Central memory CD4-positive, alpha-beta T cell (primary cell): Measurements from ENCODE around the gene HOXC13.

Experiments used
- DNase-seq: peaks from one replicate; pipeline ENCODE4 v3.0.0; 2022

Gene HOXC13

DNA sequence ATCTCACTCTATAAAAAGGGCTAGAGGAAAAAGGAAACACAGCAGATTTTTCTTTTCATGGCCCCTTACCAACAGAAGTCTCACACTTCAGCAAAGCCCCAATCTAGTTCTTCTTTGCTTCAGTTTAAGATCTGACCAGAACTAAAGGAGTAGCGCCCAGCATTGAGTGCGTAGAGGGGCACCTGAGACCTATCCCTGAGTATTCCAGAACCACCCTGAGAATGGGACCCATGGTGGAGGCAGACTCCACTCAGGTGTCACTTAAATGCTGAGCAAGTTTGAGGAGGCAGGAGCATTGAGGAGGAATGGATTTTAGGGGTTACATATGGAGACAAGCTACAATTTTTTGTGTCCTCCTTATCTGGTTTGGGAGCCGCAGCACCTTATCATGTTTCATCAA, 32.5 kb downstream of the HOXC13 start:
- DNase-seq: no peak

DNA sequence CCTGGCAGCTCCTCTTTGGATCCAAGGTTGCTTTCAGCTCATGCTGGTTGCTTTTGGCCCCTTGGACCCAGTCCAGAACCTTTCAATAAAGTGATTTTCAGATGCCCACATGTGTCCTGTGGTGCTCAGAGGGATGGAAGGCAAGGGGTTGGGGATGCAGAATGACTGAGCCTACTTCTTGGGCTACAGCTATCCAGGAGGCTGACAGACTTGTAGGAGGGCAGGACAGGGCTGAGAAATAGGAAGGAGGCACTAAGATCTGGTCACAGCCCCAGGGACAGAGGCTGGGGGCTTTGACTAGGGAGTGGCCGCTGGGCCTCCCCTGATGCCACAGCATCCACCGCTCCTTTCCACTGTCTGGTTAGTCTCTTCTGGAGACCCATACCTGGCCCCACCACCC, 33.1 kb downstream of the HOXC13 start:
- no peak for DNase-seq

DNA sequence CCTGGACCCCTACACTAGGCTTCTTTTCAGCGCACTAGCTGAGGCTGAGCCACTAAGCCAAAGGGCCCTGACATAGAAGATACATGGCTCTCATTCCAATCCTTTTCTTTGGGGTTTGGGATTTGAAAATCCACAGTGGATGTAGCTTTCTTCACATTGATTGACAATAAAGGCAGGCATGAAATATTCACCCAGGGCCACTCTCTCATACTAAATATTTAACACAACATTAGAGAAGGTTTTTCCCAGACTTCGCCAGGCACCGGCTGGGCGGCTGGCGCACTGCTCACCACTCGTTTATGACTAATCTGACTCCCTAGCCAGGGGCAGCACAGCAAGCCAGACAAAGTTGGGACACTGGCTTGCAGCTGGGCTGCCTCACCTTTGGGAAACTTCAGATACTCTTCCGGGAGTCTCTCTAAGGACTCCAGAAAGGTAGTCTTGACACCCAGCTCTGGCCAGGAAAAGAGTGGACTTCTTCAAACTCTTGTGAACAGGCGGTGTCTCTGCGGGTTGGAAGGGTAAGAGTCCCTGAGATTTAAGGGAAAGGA, 33.6 kb downstream of the HOXC13 start:
- no peak for DNase-seq

DNA sequence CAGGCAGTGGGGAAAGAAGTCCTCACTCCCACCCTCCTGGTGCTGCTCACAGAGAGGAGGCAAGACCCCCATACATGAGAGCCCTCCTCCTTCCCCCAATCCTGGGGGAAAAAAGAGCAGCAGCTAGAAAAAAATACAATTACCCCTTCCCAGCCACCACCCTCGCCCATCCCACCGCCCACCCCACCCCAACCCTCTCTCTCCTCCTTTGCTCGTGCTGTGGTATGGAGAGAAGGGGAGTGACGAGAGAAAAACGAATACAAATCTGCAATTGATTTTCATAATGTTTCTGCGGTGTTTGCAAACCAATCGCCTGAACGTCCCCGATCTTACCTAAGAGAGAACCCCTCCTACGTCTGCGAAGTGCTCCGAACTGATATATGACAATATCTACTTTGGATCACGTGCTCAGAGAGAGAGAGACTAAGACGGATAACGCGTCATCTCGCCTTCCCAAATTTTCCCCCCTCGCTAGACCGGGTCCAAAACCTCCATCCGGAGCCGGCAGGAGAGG, 34.1 kb downstream of the HOXC13 start, which contains the start of gene HOXC11:
HOXC11 (plus strand) TSS at position 405 of the 514 bp plus-strand sequence. CDS start 116 bp downstream, outside the sequence.
- DNase-seq: no peak

DNA sequence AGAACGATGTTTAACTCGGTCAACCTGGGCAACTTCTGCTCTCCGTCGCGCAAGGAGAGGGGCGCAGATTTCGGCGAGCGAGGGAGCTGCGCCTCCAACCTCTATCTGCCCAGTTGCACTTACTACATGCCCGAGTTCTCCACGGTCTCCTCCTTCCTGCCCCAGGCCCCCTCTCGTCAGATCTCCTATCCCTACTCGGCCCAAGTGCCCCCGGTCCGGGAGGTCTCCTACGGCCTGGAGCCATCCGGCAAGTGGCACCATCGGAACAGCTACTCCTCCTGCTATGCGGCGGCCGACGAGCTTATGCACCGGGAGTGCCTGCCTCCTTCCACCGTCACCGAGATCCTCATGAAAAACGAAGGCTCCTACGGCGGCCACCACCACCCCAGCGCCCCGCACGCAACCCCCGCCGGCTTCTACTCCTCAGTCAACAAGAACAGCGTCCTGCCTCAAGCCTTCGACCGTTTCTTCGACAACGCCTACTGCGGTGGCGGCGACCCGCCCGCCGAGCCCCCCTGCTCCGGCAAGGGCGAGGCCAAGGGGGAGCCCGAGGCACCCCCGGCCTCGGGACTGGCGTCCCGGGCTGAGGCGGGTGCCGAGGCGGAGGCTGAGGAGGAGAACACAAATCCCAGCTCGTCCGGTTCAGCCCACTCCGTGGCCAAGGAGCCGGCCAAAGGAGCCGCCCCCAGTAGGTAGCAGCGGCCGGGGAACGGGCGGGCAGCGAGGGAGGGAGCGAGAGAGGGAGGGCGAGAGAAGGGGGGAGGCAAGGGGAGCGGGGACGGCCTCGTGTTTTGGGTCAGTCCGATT, 34.8 kb downstream of the HOXC13 start:
- no peak for DNase-seq

DNA sequence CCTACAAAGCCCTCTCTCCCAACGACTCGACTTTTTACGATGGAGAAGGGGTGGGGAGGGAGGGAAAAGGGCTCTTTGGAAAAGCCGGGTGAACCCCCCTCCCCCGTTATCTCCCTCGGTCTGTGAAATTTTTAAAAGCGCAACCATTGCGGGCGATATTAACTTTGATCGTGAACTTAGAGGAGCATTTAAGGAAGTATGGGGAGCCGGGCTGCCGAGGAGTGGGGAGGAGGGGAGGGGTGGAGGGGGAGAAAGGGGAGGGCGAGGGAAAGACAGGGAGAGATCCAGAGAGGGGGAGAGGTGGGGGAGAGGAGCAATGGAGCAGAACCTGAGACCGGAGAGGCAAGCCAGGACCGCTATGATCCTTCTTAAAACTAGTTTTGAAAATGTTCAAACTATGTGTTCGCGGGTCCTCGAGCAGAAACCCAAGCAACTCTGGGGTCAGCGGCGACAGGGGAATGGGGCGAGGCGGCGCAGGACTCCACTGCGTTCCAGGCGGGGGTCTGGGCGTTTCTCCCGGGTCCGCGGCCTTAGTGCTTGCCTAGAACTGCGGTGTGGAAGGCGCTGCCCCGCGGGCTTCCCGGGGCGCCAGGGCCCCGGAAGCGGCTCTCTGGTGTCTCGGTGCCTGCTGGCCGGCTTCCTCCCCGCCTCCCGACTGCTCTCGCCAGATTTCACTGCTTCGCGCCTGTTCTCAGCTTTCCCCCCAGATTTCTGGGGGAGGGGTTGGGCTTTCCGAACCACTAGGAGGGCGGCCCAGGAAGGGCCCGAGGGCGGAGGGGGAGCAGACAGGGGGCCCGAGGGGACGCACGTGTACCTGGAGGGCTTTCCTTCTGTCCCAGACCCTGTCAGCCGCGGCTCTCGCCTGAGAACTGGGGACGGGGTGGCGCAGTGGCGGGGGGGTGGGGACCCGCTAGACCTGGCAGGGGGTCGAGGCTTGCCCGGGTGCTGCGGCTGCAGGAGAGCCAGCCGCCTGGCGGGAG, 35.7 kb downstream of the HOXC13 start, which contains the start of gene HOTAIR:
HOTAIR (minus strand) TSS at position 871 of the 980 bp plus-strand sequence.
- no peak for DNase-seq

DNA sequence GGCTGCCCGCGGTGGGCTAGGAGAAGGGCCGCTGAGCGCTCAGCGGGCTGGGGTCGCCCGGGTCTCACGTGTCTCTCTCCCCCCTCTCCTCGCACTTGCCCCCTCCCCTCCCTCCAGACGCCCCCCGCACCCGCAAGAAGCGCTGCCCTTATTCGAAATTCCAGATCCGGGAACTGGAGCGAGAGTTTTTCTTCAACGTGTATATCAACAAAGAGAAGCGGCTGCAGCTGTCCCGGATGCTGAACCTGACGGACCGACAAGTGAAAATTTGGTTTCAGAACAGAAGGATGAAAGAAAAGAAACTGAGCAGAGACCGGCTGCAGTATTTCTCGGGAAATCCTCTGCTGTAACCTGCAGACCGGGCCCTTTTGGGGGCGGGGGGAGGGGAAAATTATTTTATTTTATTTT, 36.4 kb downstream of the HOXC13 start:
- DNase-seq: no peak

DNA sequence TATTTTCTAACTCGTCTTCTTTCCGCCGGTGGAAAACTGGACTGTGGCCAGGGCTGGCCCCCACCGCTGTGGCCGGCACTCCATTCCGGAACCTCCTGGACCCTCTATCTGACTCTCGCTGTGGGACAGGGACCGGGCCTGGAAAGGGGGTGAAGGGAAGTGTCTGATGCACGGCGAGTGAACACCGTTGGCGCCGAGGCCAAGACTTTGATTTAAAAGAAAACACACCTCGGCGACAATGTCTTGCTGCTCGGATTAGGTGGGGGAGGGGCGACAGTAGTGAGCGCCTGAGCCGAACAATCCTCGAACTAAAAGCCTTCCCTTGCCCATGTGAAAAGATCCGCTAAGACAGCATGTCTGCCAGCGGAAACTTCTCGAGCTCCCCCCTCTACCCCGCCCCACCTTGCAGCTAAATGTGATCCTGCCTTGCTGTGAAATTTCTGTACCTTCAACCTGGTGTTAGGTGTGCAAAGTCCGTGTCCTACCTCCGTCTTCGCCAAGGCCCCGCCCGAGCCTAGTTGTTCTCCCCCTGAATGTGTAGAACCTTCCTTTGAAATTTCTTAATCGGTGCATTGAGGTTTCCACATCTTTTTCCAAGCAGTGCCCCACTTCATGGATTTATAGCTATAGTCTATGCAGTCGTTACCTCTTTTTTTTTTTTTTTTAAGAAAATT, 37.0 kb downstream of the HOXC13 start:
- DNase-seq: no peak

DNA sequence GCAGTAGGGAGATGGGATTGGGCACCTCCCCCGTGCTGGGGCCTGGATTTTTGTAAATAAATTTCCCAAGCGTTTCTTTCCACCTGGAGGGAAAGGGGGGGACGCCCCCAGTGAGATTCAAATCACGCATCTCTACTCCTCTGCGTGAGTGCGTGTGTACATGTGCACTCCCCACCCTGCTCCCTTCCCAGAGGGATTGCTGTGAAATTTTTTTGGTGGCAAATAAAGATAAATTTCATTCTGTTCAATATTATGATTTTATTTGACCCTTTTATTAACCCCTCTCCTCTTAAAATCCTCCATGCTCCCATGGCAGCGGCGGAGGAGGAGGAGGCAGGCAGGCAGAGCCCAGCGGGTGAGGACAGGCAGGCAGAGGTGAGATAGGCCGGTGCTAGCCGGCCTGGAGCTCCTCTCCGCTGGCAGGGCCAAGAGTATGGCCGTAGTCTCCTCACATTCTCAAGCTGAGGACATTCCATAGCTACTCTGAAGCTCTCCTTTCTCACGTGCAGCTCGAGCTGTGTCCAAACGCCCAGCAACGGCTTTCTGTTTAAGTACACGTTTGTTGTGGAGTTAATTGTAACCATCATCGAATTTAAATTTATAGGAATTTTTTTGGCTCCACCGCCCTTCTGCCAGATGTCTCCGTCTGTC, 37.7 kb downstream of the HOXC13 start:
- no peak for DNase-seq

DNA sequence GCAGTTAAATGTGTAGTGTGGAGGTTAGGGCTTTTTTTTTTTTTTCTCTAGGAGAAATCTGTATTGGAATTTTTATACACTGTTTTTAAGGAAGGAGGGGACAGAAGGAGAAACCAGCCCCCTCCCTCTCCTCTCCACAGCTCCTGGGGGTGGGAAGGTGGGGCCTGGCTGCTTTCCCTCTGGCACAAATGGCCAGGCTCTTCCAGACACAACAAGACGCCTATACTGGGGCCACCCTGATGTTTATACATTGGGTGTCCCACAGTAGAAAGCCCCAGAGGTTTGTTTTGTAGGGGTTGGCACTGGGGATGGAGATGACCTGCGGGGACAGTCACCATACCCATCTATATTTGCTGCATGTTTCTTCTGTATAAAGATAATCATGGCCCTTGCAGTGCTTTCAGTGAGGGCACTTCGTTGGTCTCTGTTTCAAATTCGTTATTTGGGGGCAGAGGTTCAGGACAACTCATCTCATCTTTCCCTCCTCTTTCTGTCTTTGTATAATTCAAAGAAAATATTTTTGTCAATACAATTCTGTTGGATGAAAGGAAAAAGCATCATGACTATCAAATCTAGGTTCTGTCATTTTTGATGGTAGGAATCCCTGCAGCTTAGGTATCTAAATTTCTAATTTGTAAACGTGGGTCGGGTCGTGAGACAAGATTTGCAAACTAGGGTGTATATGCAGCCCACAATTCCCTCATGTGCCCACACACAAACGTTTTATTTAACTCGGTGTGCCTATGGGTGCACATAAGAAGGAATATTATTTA, 38.4 kb downstream of the HOXC13 start:
- no peak for DNase-seq

DNA sequence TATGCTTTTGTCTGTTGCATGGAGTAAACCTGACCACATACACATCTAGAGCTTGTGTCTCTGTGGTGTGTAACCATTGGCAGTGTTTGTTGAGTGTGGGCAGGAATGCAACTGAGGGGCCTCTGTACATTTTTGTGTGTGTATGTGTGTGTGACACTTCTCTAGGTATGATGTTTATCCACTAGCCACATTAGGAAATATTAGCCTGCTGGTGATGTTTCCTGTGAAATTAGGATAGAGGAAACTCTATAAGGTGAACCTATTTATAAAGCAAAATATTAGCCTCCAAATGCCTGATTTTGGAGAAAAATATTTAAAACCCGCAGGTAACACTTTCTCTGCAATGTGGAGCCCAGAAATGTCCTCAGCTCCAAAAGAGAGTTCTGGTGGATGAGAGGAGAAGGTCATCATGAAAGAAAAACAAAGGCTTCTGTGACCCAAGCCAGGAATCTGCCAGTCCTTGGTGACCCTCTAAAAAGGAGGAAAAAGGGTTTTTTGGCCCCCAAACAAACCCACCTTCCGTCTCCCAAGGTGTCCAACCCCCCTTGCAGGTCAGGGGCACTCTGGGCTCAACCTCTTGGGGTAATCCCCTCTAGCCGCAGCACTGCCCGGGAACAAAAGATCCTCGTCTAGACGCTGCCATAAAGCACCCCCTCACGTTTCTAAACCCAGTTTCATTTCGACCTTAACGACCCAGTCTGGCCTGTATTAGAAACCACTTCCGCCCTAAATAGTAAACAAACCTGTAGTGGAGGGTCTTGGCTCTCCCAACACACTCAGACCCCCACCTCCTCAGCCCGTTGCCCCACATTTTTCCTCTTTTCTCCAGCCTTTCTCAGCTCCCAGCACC, 39.2 kb downstream of the HOXC13 start:
- DNase-seq: no peak

DNA sequence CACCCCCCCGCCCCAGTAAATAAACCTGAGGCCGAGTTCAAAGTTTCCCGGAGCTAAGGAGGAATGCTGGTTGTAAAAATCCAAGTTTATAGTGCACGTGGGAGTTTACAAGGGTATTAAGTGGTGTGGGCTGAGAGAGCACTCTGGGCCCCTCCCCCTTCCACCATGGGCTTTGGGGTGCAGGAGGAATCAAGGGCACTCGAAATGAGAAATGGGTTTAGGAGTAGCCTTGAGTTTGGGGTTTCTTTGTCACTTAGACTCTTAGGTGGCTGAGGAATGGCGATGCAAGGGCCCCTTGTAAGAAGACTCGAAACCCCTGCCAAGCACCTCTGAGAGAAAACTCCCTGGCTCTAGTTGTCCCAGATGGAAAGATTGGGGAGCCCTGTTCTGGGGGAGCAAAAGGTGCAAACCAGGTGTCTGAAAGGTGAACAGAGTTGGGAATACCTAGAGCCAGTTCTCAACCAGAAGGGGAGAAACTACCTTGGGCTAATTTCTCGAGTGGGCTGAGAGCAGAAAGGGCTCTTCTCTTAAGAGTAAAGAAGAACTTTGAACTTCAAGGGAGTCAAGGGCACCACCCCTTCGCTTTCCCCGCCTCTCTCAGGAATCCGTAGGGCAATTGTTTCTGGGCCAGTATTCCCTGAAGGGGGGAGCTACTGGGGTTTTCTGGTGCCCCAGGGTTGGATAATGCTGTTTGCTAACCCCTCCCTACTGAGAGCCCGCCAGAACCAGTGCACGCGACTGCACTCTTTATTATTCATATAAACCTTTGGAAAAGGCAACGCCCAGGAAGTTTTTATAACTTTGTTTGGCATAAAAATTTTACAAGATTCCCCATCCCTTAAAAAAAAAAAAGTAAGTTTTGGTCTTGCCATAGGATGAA, 40.1 kb downstream of the HOXC13 start:
- DNase-seq: no peak

DNA sequence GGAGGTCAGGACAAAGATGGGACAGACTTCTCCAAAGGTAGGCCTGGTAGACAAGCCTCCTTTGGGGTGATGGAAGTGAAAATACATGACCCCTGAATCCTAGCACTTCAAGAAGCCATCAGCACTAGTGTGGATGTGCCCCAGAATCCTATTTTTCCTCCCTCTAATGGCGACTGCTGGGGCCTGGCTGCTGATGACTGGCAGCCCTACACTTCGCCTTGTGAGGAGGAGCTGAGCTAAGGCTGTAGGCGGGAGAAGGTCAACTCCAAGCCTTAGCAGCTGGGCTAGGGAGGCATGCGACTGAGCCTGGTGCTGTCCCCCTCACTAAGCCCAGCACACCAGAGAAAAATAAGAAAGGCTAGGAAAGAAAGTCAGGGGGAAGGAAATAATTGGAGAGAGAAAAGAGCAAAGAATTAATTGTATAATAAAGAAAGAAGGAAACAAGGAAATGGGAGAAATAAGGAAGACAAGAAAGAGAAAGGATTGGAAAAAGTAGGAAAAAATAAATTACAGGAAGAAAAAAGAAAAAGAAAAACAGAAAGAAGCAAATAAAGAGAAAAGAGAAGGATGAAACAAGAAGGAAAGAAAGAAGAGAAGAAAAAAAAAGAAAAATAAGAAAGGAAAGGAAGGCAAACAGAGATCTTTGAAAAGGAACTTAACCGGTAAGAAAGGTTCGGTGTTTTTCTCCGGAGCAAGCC, 41.6 kb downstream of the HOXC13 start:
- no peak for DNase-seq

DNA sequence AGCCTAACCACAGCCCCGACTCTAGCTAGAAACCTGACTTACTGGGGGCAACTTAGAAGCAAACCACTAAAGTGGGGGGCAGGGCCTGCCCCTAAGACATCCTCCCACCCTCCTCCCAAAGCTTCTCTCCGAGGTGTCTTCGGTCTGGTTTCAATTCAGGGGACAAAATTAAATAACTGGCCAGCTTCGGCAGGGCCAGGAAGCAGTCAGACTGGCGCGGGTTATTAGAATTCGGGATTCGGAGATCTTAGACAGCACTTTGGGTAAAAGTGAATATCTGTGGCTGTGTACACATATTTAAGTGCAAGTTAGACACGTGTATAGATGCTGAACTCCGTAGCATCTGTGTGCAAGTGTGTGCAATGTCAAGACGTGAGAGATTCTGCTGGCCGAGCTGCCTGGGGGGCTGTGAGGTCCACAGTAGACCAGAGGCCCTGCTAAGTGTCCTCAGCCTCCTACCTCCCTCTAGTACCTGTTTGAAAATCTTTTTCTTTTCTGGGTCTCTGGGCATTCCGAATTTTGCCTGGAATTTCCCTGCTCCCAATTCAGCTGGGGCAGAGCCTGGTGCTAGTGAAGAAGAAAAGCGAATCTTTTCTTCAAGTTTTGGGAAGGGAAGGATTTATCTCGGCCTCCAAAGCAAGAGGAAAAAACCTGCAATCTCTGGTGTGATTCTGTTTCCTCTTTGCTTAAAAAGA, 42.3 kb downstream of the HOXC13 start:
- DNase-seq: no peak

DNA sequence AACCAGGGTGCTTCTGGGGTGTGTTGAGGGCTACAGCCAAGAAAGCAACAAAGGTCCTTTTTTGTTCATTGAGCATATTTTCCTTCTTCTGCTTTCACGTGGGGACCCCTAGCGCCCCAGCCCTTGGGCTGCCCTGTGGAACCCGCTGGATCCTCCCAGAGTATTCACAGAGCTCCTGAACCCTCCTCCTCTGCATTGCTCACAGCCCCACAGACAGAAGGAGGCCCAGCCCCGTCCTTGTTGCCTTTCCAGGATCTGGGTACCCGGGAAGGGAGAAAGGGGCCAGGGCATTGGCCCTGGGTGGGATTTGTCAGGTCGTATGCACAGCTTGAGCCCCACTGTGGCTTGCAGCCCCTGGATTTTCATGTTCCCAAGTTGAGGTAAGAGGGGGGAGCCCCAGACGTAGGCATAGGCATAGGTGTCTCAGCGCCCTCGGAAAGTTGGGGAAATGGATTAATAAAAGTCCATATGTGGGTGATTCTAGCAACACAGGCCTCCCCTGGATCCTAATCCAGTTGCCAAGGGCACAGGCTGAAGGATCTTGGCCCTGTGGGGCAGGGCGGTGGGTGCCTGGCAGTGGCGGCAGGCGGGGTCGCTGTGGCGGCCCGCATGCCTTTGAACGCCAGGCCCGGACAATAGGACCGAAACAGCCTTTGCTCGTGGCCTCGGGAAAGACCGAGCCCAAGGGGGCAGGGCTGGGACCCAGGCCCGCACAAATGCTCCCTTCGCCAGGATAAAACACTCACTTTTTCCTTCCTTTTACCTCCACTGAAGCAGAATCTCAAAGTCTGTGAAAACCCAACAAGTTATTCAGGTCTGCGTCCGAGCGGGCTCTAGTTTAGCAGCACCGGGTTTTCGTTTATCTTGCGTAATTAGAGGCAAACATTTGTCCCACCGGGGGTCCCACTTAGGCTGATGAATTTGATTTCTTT, 43.3 kb downstream of the HOXC13 start:
- DNase-seq: no peak
